ENCODE results near the gene KDM6B. TPM values are rescaled to one million over a fixed set of nuclear protein-coding genes. Genes with fewer than 3 reads are reported as not detected.

KDM6B gene
- total RNA-seq, 4 donors from 2014 or later: 4.8 to 14.4 (median 10.4) TPM

GRCh38 chr17:7834542-7834956, 532 bp downstream of the KDM6B start:
- 0 to 1% methylated on average over 12 to 20 of the region's 20 CpGs for WGBS, 2 donors
- peak; percentile 67 to 68 for DNase-seq
- H3K4me1 ChIP-seq: peaks cover 20 to 29% of the 10 kb centered on the region in 2 donors

DNA sequence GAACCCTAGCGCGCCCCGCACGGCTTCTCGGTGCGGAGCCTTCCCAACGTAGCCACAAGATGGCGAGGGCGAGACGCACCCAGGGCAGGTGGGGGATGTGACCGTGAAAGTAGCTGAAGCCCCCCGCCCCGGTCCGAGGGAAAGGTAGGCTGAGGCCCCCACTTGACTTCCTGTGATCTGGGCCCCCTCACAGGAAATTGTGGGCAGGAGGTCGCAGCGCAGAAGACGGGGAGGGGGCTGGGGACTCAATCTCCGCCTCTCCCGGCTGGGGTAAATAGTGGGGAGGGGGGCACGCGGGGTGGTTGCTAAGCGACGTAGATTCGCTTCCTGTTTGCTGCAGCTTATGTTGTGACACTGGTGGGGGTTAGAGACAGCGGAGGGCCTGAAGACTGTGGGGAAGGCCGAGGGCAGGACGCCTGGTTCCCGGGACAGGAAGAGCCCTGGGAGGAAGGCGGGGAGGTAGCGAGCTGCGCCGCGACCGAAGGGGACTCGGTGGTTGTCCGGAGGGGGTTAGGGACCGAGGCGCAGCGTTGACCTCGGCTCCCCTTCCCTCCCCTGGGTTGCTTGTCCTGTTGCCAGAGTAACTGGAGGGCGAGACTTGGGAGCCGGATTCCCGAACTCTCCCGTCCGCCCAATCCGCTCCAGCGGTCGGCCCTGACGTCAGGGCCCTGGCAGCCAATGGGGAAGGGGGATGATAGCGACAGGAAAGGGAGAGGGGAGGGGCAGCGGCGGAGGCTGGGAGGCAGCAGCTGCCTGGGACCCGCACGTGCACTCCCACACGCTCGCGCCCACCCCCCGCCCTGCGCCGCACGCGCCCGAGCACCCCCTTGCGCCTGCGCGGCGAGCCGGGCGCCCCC, 1.2 kb downstream of the KDM6B start:
- H3K27me3 ChIP-seq: no peaks in the 10 kb centered on the region
- 1% methylated on average over 31 to 33 of the region's 69 CpGs for WGBS, 2 donors
- no peaks in the 10 kb centered on the region for H3K9me3 ChIP-seq
- no peaks in the 10 kb centered on the region for H3K36me3 ChIP-seq
- peaks cover 20 to 29% of the 10 kb centered on the region in 2 donors for H3K4me1 ChIP-seq
- peak overlapping the region; percentile 98 to 99 (median 99) for H3K27ac ChIP-seq
- peak; percentile 99 for DNase-seq
- peak; percentile 39 to 89 for TF ChIP-seq POLR2A (IDR thresholded peaks at IDR 0.05)
- TF ChIP-seq, protein P1, sequence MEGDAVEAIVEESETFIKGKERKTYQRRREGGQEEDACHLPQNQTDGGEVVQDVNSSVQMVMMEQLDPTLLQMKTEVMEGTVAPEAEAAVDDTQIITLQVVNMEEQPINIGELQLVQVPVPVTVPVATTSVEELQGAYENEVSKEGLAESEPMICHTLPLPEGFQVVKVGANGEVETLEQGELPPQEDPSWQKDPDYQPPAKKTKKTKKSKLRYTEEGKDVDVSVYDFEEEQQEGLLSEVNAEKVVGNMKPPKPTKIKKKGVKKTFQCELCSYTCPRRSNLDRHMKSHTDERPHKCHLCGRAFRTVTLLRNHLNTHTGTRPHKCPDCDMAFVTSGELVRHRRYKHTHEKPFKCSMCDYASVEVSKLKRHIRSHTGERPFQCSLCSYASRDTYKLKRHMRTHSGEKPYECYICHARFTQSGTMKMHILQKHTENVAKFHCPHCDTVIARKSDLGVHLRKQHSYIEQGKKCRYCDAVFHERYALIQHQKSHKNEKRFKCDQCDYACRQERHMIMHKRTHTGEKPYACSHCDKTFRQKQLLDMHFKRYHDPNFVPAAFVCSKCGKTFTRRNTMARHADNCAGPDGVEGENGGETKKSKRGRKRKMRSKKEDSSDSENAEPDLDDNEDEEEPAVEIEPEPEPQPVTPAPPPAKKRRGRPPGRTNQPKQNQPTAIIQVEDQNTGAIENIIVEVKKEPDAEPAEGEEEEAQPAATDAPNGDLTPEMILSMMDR (IDR thresholded peaks at IDR 0.05): peak; percentile 53 to 89 (median 78)
- intact Hi-C loops (cut with DNase I): no loop called here
- peak overlapping the region; percentile 75 to 84 (median 83) for H3K4me3 ChIP-seq (replicated peaks in 1 of 3)

More at GRCh38 chr17:7834542-7834956, 532 bp downstream of the KDM6B start:
- Histone ChIP-seq H3K27ac (peak overlapping the region; percentile 85 to 99 (median 98)), H3K27me3 (no peaks in the 10 kb centered on the region), H3K9me3 (no peaks in the 10 kb centered on the region), H3K4me3 (replicated peaks in 1 of 3) (peak overlapping the region; percentile 40 to 84 (median 61)), H3K36me3 (no peaks in the 10 kb centered on the region)
- TF ChIP-seq, protein P1 (IDR thresholded peaks at IDR 0.05): no peak
- TF ChIP-seq POLR2A (IDR thresholded peaks at IDR 0.05): no peak
- intact Hi-C loops (cut with DNase I): no loop called here

DNA sequence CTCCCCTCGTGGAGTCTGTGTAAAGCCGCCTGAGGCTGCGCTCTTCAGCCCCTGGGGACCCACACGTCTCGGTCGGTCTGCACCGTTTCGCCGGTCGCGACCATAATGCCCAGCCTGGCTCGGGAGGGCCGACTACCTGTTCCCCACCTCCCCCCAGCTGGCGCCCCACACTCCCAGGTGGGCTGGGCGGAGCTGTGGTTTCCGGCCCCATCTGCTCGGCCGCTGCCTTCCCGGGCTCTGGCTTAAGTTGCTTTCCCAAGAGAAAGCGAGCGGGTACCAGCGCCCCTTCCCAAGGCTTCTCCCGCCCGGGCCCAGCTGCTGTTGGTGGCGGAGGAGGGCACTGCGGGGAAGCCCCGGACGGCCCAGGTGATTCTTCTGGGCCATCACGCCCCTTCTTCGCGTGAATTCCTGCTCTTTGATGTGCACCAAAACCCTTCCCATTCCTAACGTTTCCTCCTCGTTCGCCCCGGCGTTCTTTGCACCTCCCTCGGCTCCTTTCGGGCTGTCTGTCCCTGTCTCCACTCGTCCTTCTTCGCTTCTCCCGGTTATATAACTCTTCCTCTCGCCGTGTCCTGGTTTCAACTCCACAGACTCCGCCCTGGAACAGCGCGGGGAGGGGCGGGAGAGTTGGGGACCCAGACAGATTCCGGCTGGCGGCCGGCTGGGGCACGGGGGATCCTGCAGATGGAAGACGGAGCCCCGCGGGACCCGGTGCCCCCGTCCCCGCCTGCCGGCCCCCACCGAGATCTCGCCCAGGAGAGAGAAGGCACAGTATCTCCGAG, 2.0 kb downstream of the KDM6B start:
- peak in 1 of 2 donors; percentile 80 for TF ChIP-seq POLR2A (IDR thresholded peaks at IDR 0.05)
- TF ChIP-seq, protein P1 (IDR thresholded peaks at IDR 0.05): peak in 2 of 6 experiments; percentile 18 to 19
- Histone ChIP-seq H3K4me3 (replicated peaks in 1 of 3) (peak overlapping the region; percentile 75 to 84 (median 83)), H3K4me1 (peaks cover 22 to 37% of the 10 kb centered on the region in 2 donors), H3K27ac (peak overlapping the region; percentile 98 to 99 (median 99)), H3K27me3 (no peaks in the 10 kb centered on the region), H3K9me3 (no peaks in the 10 kb centered on the region), H3K36me3 (no peaks in the 10 kb centered on the region)
- DNase-seq: peak; percentile 84 to 85
- intact Hi-C loops (cut with DNase I): no loop called here
- 0 to 1% methylated on average over 44 to 48 of the region's 61 CpGs for WGBS, 2 donors

- no peaks in the 10 kb centered on the region for H3K36me3 ChIP-seq
- H3K9me3 ChIP-seq: no peaks in the 10 kb centered on the region
- peak overlapping the region; percentile 75 to 84 (median 83) for H3K4me3 ChIP-seq (replicated peaks in 1 of 3)
- H3K27ac ChIP-seq: peak overlapping the region; percentile 98 to 99 (median 99)
- DNase-seq: peak; percentile 89 to 90
- no peak for TF ChIP-seq POLR2A (IDR thresholded peaks at IDR 0.05)
- TF ChIP-seq, protein P1 (IDR thresholded peaks at IDR 0.05): no peak
- peaks cover 27 to 42% of the 10 kb centered on the region in 2 donors for H3K4me1 ChIP-seq
- intact Hi-C loops (cut with DNase I): no loop called here
- H3K27me3 ChIP-seq: no peaks in the 10 kb centered on the region
- 2 to 3% methylated on average over 18 of the region's 19 CpGs for WGBS, 2 donors
Observed at GRCh38 chr17:7836596-7837407, 2.8 kb downstream of the KDM6B start.
